AG09309 (cell line): ENCODE results near the gene SLC25A38.
A peak's percentile ranks its signal among the peaks of the same experiment; 100 is the strongest.

ENCODE experiments used
- DNase-seq: peaks from one replicate; pipeline ENCODE4 v3.0.0-alpha.2; 2010; ENCODE audit warnings: low read depth
- H3K4me3 ChIP-seq: 2 replicates; pipeline ENCODE4 v1.5.1; 2011; ENCODE audit warnings: mild to moderate bottlenecking, low read depth, low read length, moderate library complexity; ENCODE audit not compliant: control insufficient read depth
- CTCF ChIP-seq: IDR thresholded peaks from 2 replicates; pipeline ENCODE4 v1.5.1; 2011; ENCODE audit warnings: mild to moderate bottlenecking, low read depth, low read length, inconsistent platforms; ENCODE audit not compliant: insufficient read depth, control insufficient read depth; ENCODE audit errors: missing control alignments

Gene SLC25A38

GRCh38 chr3:39396690-39397089 is 13.5 kb downstream of the SLC25A38 start:
- no peak for DNase-seq
- TF ChIP-seq CTCF: no peak
- H3K4me3 ChIP-seq: no peak overlapping the region

DNA sequence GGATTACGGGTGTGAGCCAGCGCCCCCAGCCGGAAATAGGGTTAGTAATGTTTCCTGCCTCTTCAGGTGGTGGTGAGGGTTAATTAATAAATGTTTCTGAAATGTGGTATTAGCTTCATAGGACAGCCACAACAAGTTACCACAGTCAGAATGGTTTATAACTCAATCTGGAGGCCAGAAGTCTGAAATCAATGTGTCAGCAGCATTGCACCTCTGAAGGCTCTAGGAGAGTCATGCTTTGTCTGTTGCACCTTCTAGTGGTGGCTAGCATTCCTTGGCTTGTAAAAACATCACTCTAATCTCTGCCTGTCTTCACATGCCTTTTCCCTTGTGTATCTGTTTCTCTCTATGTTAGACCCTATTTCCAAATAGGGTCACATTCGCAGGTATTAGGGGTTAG is 15.5 kb downstream of the SLC25A38 start:
- TF ChIP-seq CTCF: no peak
- no peak for DNase-seq
- H3K4me3 ChIP-seq: no peak overlapping the region

DNA sequence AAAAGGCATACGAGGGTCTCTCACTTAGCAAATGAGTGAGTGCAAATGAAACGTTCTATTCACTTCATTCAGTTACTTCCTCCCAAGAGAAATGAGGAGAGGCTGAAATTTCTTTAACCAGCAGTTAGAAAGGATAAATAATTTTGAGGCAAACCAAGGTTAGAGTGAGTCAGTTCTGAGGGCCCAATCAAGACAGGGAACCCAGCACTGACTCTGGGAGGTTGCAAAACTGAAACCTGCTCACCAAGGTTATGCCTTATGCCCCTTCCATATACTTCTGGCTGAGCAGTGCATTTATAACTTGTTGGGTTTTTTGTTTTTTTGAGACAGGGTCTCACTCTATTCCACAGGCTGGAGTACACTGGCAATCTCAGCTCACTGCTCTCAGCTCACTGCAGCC is 18.8 kb downstream of the SLC25A38 start:
- no peak for TF ChIP-seq CTCF
- H3K4me3 ChIP-seq: no peak overlapping the region
- no peak for DNase-seq

GRCh38 chr3:39404943-39405686 is 21.9 kb downstream of the SLC25A38 start:
- no peak for TF ChIP-seq CTCF
- DNase-seq: no peak
- no peak overlapping the region for H3K4me3 ChIP-seq

DNA sequence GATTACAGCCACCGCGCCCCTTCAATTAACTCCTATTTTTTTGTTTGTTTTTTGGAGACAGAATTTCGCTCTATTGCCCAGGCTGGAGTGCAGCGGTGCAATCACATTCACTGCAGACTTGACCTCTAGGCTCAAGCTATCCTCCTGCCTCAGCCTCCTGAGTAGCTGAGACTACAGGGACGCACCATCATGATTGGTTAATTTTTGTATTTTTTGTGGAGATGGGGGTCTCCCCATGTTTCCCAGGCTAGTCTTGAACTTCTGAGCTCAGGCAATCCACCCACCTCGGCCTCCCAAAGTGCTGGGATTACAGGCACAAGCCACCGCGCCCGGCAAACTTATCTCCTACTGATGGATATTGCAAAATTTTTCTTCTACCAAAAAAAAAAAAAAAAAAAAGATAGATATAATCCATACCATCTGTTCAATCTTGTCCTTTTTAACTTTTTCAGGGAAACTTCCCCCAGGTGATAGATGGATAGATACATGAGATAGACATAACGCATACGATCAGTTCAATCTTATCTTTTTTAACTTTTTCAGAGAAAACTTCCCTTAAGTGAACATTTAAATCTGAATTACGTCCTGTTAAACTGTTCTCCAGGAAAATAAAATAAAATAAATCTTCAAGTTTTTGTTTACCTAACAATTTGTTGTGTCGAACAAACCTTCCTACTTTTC is 22.7 kb downstream of the SLC25A38 start:
- no peak for DNase-seq
- peak overlapping the region; percentile 85 for H3K4me3 ChIP-seq

More for the DNA sequence above, 22.7 kb downstream of the SLC25A38 start:
- no peak for TF ChIP-seq CTCF
